Spinal cord (tissue), 10 donors: Measurements from ENCODE around the gene PTPRCAP. TPM values are rescaled to one million over a fixed set of nuclear protein-coding genes. Genes with fewer than 3 reads are reported as not detected.
"Not testable (repeated sequence)": the region's sequence is repeated elsewhere in the genome, so short reads cannot be mapped to it uniquely, and the experiment has no call there.

ENCODE experiments used
- DNase-seq, 6 donors: peaks; one replicate each; pipeline versions ENCODE4 v3.0.0 to v3.0.0-alpha.2; 2013 to 2015; ENCODE audit warnings: low spot score in 6 of 6, low read depth in 4 of 6
- H3K27ac ChIP-seq: one replicate; pipeline ENCODE4 v1.5.1; 2013; ENCODE audit warnings: low read depth, low read length, control low read depth
- H3K27me3 ChIP-seq: one replicate; pipeline ENCODE4 v1.6.1; 2013; ENCODE audit warnings: low read length; ENCODE audit not compliant: control insufficient read depth, insufficient read depth
- H3K36me3 ChIP-seq: one replicate; pipeline ENCODE4 v1.6.1; 2013; ENCODE audit warnings: low read length; ENCODE audit not compliant: control insufficient read depth, insufficient read depth
- H3K4me1 ChIP-seq: one replicate; pipeline ENCODE4 v1.6.1; 2013; ENCODE audit warnings: low read length; ENCODE audit not compliant: control insufficient read depth, insufficient read depth
- H3K4me3 ChIP-seq: one replicate; pipeline ENCODE4 v1.5.1; 2013; ENCODE audit warnings: low read depth, low read length, control low read depth
- H3K9me3 ChIP-seq: one replicate; pipeline ENCODE4 v1.6.1; 2013; ENCODE audit warnings: low read length; ENCODE audit not compliant: control insufficient read depth, insufficient read depth
- WGBS: methylation state at CpG from one replicate; pipeline ENCODE4 v1.1.5; 2013; ENCODE audit warnings: missing lambda C conversion rate; ENCODE audit not compliant: insufficient coverage; 5-methylcytosine and 5-hydroxymethylcytosine counted together
- polyA plus RNA-seq, 2 donors: library from polyadenylated mRNA; unstranded; fragments of 120-200 nt; gene quantifications; one replicate each; pipeline ENCODE4 v1.2.1, GENCODE V29; 2013; ENCODE audit not compliant: insufficient read length in 2 of 2
- total RNA-seq, 2 donors: library from RNA; depleted of rRNA in 1 of 2; stranded (reverse); fragments of 120-200 nt in 1 of 2; fragments of >200 nt in 1 of 2; gene quantifications; one replicate each; pipeline versions ENCODE4 v1.2.3 to v1.2.4, GENCODE V29; 2013 to 2014
- donor health status: healthy.

The PTPRCAP gene
- total and polyA plus RNA-seq, 4 donors = 0.40 to 3.0 (median 1.7) TPM

GRCh38 chr11:67428052-67429001, 9.2 kb downstream of the PTPRCAP start, which contains the start of gene RPS6KB2:
Gene RPS6KB2 (plus strand): TSS chr11:67428494. CDS start chr11:67428546, 52 bp downstream.
- H3K27me3 ChIP-seq = no peaks in the 10 kb centered on the region
- H3K4me1 ChIP-seq = peaks cover 22% of the 10 kb centered on the region
- peak within 1 kb of the TSS; percentile 91 for H3K27ac ChIP-seq
- under 1% methylated on average over 67 of the region's 68 CpGs for WGBS
- peaks cover 56% of the 10 kb centered on the region for H3K36me3 ChIP-seq
- H3K9me3 ChIP-seq = no peaks in the 10 kb centered on the region
- DNase-seq = peak; percentile 97 to 99 (median 98)
- peak within 1 kb of the TSS; percentile 80 for H3K4me3 ChIP-seq

- not testable (repeated sequence) for DNase-seq, H3K9me3 ChIP-seq, H3K27me3 ChIP-seq
- Histone ChIP-seq H3K27ac (peak overlapping the region; percentile 91), H3K4me3 (peak overlapping the region; percentile 80), H3K36me3 (peaks cover 48% of the 10 kb centered on the region), H3K4me1 (peaks cover 22% of the 10 kb centered on the region)
- WGBS = 92% methylated on average over 10 of the region's 19 CpGs
Observed at GRCh38 chr11:67427364-67427859, 10.1 kb downstream of the PTPRCAP start.

- Histone ChIP-seq H3K27ac (no peak overlapping the region), H3K27me3 (no peaks in the 10 kb centered on the region), H3K4me1 (peaks cover 34% of the 10 kb centered on the region), H3K9me3 (no peaks in the 10 kb centered on the region), H3K36me3 (peaks cover 18% of the 10 kb centered on the region), H3K4me3 (no peak overlapping the region)
- 81% methylated on average over 34 of the region's 34 CpGs for WGBS
- no peak for DNase-seq
Observed at GRCh38 chr11:67423891-67424613, 13.4 kb downstream of the PTPRCAP start.

- peaks cover 35% of the 10 kb centered on the region for H3K4me1 ChIP-seq
- DNase-seq = no peak
- H3K27ac ChIP-seq = no peak overlapping the region
- WGBS = 91% methylated on average over 13 of the region's 13 CpGs
- peaks cover 21% of the 10 kb centered on the region for H3K36me3 ChIP-seq
- no peaks in the 10 kb centered on the region for H3K27me3 ChIP-seq
- H3K9me3 ChIP-seq = no peaks in the 10 kb centered on the region
- no peak overlapping the region for H3K4me3 ChIP-seq
Observed at GRCh38 chr11:67423466-67423865, 14.0 kb downstream of the PTPRCAP start.

GRCh38 chr11:67422891-67423290, 14.6 kb downstream of the PTPRCAP start:
- Histone ChIP-seq H3K27ac (no peak overlapping the region), H3K9me3 (no peaks in the 10 kb centered on the region), H3K36me3 (peaks cover 21% of the 10 kb centered on the region), H3K27me3 (no peaks in the 10 kb centered on the region), H3K4me3 (no peak overlapping the region), H3K4me1 (peaks cover 39% of the 10 kb centered on the region)
- DNase-seq = no peak
- 66% methylated on average over 6 of the region's 6 CpGs for WGBS

- H3K4me3 ChIP-seq = peak overlapping the region; percentile 26
- H3K27me3 ChIP-seq = no peaks in the 10 kb centered on the region
- H3K36me3 ChIP-seq = peaks cover 27% of the 10 kb centered on the region
- H3K9me3 ChIP-seq = no peaks in the 10 kb centered on the region
- WGBS = 74% methylated on average over 20 of the region's 22 CpGs
- H3K4me1 ChIP-seq = peaks cover 44% of the 10 kb centered on the region
- DNase-seq = no peak
- H3K27ac ChIP-seq = peak overlapping the region; percentile 52
Observed at GRCh38 chr11:67421430-67422031, 16.0 kb downstream of the PTPRCAP start.

- DNase-seq = peak; percentile 47 to 98 (median 88)
- peak overlapping the region; percentile 52 for H3K27ac ChIP-seq
- H3K9me3 ChIP-seq = no peaks in the 10 kb centered on the region
- peak overlapping the region; percentile 26 for H3K4me3 ChIP-seq
- H3K36me3 ChIP-seq = peaks cover 27% of the 10 kb centered on the region
- under 1% methylated on average over 97 of the region's 97 CpGs for WGBS
- no peaks in the 10 kb centered on the region for H3K27me3 ChIP-seq
- H3K4me1 ChIP-seq = peaks cover 51% of the 10 kb centered on the region
Observed at GRCh38 chr11:67420646-67421429, 16.6 kb downstream of the PTPRCAP start.

- Histone ChIP-seq H3K4me3 (peak overlapping the region; percentile 18), H3K27me3 (peaks cover under 1% of the 10 kb centered on the region), H3K4me1 (peaks cover 55% of the 10 kb centered on the region), H3K27ac (no peak overlapping the region), H3K36me3 (peaks cover 27% of the 10 kb centered on the region), H3K9me3 (no peaks in the 10 kb centered on the region)
- no peak for DNase-seq
- WGBS = 41% methylated on average over 15 of the region's 15 CpGs
Observed at GRCh38 chr11:67420147-67420645, 17.3 kb downstream of the PTPRCAP start.
